Karpas-422 (cell line): ENCODE results near the gene HDAC1. TPM values are rescaled to one million over a fixed set of nuclear protein-coding genes. Genes with fewer than 3 reads are reported as not detected.

Experiments
- DNase-seq: peaks from one replicate; pipeline ENCODE4 v3.0.0-alpha.2; 2015
- H2AFZ ChIP-seq: fragments of 200-600 bp; sonication (generic); 2 replicates; pipeline ENCODE4 v1.6.1; 2014; ENCODE audit warnings: antibody characterized with exemption, low read length, mixed read lengths
- H3K27ac ChIP-seq: fragments of 200-600 bp; sonication (generic); 2 replicates; pipeline ENCODE4 v1.5.1; 2014; ENCODE audit warnings: mild to moderate bottlenecking, low read length, moderate library complexity
- H3K27me3 ChIP-seq: fragments of 200-600 bp; sonication (generic); 2 replicates; pipeline ENCODE4 v1.6.1; 2014; ENCODE audit warnings: low read length, mixed read lengths
- H3K36me3 ChIP-seq: fragments of 200-600 bp; sonication (generic); 2 replicates; pipeline ENCODE4 v1.6.1; 2014; ENCODE audit warnings: low read length, mixed read lengths; ENCODE audit not compliant: insufficient read depth
- H3K4me1 ChIP-seq: fragments of 200-600 bp; sonication (generic); 2 replicates; pipeline ENCODE4 v1.6.1; 2014; ENCODE audit warnings: mild to moderate bottlenecking, low read length, mixed read lengths
- H3K4me2 ChIP-seq: fragments of 200-600 bp; sonication (generic); 2 replicates; pipeline ENCODE4 v1.6.1; 2014; ENCODE audit warnings: low read length, low read depth, mild to moderate bottlenecking; ENCODE audit not compliant: poor library complexity, severe bottlenecking
- H3K4me3 ChIP-seq: fragments of 200-600 bp; sonication (generic); 2 replicates; pipeline ENCODE4 v1.5.1; 2014; ENCODE audit warnings: mild to moderate bottlenecking, antibody characterized with exemption, low read length, mixed read lengths
- H3K79me2 ChIP-seq: fragments of 200-600 bp; sonication (generic); 2 replicates; pipeline ENCODE4 v1.6.1; 2014; ENCODE audit warnings: mild to moderate bottlenecking, low read length, mixed read lengths
- H3K9ac ChIP-seq: fragments of 200-600 bp; sonication (generic); 2 replicates; pipeline ENCODE4 v1.6.0; 2014; ENCODE audit warnings: low read length
- H3K9me2 ChIP-seq: fragments of 200-600 bp; sonication (generic), shearing (Covaris generic); replicated peaks from 2 replicates; pipeline ENCODE4 v1.6.0; 2014; ENCODE audit warnings: mild to moderate bottlenecking, low read length, moderate library complexity; ENCODE audit not compliant: insufficient read depth
- H3K9me3 ChIP-seq: fragments of 300-700, 200-600 bp; sonication (generic); 2 replicates; pipeline ENCODE4 v1.6.1; 2014; ENCODE audit warnings: low read length, mixed read lengths
- H4K20me1 ChIP-seq: fragments of 200-600 bp; sonication (generic); 2 replicates; pipeline ENCODE4 v1.6.1; 2014; ENCODE audit warnings: mild to moderate bottlenecking, antibody characterized with exemption, low read length, low read depth; ENCODE audit not compliant: insufficient read depth
- total RNA-seq: library from RNA; depleted of rRNA; stranded (reverse); fragments of >200 nt; shearing (Covaris generic); gene quantifications from 2 replicates; pipeline ENCODE4 v1.2.3, GENCODE V29; 2014; ENCODE audit warnings: low replicate concordance

The HDAC1 gene
- total RNA-seq, 1 experiment from 2014 or later = 201 TPM

DNA sequence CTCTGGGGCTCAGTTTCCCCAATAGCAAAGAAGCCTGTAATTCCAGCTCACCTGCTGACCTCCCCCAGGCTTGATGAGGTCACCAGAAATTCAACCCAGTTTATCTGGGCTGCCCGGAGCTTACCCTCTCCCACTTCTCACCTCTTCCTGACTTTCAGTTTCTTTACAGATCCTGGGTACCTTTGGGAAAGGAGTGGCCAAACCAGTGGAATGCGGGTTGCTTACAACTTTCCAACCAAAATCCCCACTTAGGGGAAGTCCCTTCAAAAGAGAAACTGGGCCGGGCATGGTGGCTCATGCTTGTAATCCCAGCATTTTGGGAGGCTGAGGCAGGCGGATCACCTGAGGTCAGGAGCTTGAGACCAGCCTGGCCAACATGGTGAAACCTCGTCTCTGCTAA is 50.1 kb downstream of the HDAC1 start:
- H3K4me2 ChIP-seq = no peak overlapping the region
- no peak overlapping the region for H3K4me3 ChIP-seq
- no peak for DNase-seq
- no peaks in the 10 kb centered on the region for H3K27me3 ChIP-seq
- no peaks in the 10 kb centered on the region for H3K36me3 ChIP-seq
- H3K9me2 ChIP-seq = no peaks in the 10 kb centered on the region
- H4K20me1 ChIP-seq = no peaks in the 10 kb centered on the region
- H3K9me3 ChIP-seq = no peaks in the 10 kb centered on the region
- no peaks in the 10 kb centered on the region for H3K79me2 ChIP-seq
- peaks cover 29% of the 10 kb centered on the region for H3K4me1 ChIP-seq
- no peak overlapping the region for H3K27ac ChIP-seq
- no peak overlapping the region for H3K9ac ChIP-seq
- H2AFZ ChIP-seq = no peak overlapping the region

DNA sequence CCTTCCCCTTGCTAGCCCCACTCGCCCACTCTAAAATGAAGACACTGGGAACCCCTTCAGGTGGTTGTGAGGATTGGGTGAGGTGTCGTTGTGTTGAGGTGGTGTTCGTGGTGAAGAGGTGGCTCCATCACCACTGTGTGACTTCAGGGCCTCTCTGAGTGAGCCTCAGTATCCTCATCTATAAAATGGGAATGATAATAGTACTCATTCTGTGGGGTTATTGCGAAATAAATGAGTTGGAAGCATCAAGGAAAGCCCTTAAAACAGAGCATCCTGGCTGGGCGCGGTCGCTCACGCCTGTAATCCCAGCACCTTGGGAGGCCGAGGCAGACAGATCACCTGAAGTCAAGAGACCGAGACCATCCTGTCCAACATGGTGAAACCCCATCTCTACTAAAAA is 50.8 kb downstream of the HDAC1 start:
- no peak overlapping the region for H3K9ac ChIP-seq
- no peaks in the 10 kb centered on the region for H3K27me3 ChIP-seq
- no peaks in the 10 kb centered on the region for H3K36me3 ChIP-seq
- H3K79me2 ChIP-seq = no peaks in the 10 kb centered on the region
- H2AFZ ChIP-seq = no peak overlapping the region
- no peaks in the 10 kb centered on the region for H3K9me2 ChIP-seq
- no peaks in the 10 kb centered on the region for H4K20me1 ChIP-seq
- no peak overlapping the region for H3K27ac ChIP-seq
- no peak overlapping the region for H3K4me2 ChIP-seq
- H3K9me3 ChIP-seq = no peaks in the 10 kb centered on the region
- H3K4me1 ChIP-seq = peaks cover 22% of the 10 kb centered on the region
- no peak overlapping the region for H3K4me3 ChIP-seq
- no peak for DNase-seq

DNA sequence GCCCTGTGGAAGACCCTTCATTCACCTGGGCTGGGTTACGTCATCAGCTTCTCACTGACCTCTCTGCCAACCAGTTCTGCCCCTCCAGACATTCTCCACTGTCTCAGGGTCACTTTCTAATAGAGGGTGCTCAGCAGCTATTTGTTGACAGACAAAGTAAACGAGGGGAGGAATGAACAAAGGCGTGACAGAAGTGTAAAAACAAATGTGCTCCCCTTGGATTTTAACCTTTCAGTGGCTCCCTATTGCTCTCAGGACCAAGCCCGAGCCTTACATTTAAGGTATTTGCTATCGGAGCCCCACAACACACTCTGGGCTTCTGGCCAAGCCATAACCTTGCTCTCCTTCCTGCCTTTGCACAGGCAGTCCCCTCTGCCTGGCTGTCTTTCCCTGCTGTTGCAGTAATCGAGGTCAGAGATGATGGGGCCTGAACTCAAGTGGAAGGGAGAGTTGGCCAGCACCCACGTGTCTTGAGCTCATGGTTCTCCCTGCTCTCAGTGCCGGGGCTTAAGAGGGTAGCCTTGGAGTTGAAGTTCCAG is 53.5 kb downstream of the HDAC1 start:
- H3K9me3 ChIP-seq = no peaks in the 10 kb centered on the region
- H3K36me3 ChIP-seq = no peaks in the 10 kb centered on the region
- H3K79me2 ChIP-seq = no peaks in the 10 kb centered on the region
- no peak overlapping the region for H3K4me2 ChIP-seq
- no peak overlapping the region for H3K4me3 ChIP-seq
- no peaks in the 10 kb centered on the region for H3K4me1 ChIP-seq
- no peaks in the 10 kb centered on the region for H4K20me1 ChIP-seq
- H2AFZ ChIP-seq = no peak overlapping the region
- no peak for DNase-seq
- no peaks in the 10 kb centered on the region for H3K27me3 ChIP-seq
- no peak overlapping the region for H3K27ac ChIP-seq
- no peaks in the 10 kb centered on the region for H3K9me2 ChIP-seq
- no peak overlapping the region for H3K9ac ChIP-seq

DNA sequence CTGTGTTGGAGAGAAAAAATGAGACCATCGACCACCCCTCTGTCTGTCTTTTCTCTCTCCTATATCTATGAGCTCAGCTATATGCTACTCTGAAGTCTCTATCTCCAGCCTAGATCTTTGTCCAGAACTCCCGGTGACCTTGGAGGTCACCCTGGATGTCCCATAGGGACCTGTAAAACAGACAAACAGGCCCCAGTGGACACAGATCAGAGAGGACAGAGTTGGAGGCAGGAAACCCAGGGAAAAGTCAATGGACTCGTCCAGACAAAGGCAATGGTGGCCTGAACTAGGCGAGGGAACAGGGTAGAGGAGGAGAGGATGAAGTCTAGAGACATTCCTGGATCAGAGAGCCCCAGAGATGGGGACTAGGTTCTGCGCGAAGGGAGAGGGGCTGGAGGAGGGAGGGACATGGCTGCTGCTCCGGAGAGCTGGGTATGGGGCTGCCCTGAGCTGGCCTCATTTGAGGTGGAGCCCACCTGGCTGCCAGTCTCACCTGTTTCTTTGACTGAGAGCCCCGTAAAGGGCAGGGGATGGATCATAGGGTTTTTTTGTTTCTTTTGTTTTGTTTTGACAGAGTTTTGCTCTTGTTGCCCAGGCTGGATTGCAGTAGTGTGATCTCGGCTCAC is 54.8 kb downstream of the HDAC1 start:
- H3K79me2 ChIP-seq = no peaks in the 10 kb centered on the region
- H3K27ac ChIP-seq = no peak overlapping the region
- no peaks in the 10 kb centered on the region for H3K27me3 ChIP-seq
- no peaks in the 10 kb centered on the region for H3K9me3 ChIP-seq
- H3K4me2 ChIP-seq = no peak overlapping the region
- no peaks in the 10 kb centered on the region for H3K36me3 ChIP-seq
- no peak overlapping the region for H2AFZ ChIP-seq
- H3K4me1 ChIP-seq = peaks cover 6% of the 10 kb centered on the region
- no peaks in the 10 kb centered on the region for H4K20me1 ChIP-seq
- H3K9ac ChIP-seq = no peak overlapping the region
- no peak for DNase-seq
- H3K4me3 ChIP-seq = no peak overlapping the region
- H3K9me2 ChIP-seq = no peaks in the 10 kb centered on the region

DNA sequence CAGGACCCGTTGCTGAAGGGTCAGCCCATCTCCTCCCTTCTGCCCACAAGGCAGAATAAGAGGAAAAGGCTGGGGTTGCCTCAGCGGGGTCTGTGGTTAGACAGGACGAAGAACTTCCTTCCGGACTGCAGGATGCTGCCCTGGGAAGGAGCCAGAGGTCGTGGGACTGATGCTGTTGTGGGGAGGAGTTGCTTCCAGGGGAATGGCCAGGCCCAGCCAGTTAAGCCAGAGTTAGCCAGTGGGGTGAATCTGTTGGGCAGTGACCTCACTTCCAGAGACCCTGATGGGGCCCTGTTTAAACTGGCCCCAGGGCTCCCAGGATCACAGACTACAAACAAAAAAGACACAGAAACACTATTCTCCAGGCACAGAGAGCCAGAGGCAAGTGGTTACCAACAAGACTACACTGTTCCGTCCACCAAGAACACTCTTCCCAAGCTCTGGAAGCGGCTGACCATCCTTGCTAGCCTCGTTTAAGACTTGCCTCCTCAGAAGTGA is 57.4 kb downstream of the HDAC1 start:
- H3K9ac ChIP-seq = no peak overlapping the region
- H2AFZ ChIP-seq = no peak overlapping the region
- H3K27ac ChIP-seq = no peak overlapping the region
- no peaks in the 10 kb centered on the region for H3K79me2 ChIP-seq
- no peak overlapping the region for H3K4me2 ChIP-seq
- no peaks in the 10 kb centered on the region for H4K20me1 ChIP-seq
- H3K9me2 ChIP-seq = no peaks in the 10 kb centered on the region
- H3K4me3 ChIP-seq = no peak overlapping the region
- peaks cover 12% of the 10 kb centered on the region for H3K4me1 ChIP-seq
- no peak for DNase-seq
- H3K9me3 ChIP-seq = no peaks in the 10 kb centered on the region
- no peaks in the 10 kb centered on the region for H3K27me3 ChIP-seq
- H3K36me3 ChIP-seq = no peaks in the 10 kb centered on the region

GRCh38 chr1:32350785-32351398 is 59.0 kb downstream of the HDAC1 start:
- Histone ChIP-seq H3K36me3 (no peaks in the 10 kb centered on the region), H4K20me1 (no peaks in the 10 kb centered on the region), H3K4me1 (peaks cover 12% of the 10 kb centered on the region), H3K9me3 (no peaks in the 10 kb centered on the region), H3K9ac (peak overlapping the region; percentile 72), H3K4me3 (peak overlapping the region; percentile 77), H3K27me3 (no peaks in the 10 kb centered on the region), H3K79me2 (no peaks in the 10 kb centered on the region), H3K27ac (no peak overlapping the region), H2AFZ (peak overlapping the region; percentile 64; the same call in 1 of the 2 replicates), H3K9me2 (no peaks in the 10 kb centered on the region), H3K4me2 (peak overlapping the region; percentile 92)
- peak; percentile 92 for DNase-seq

DNA sequence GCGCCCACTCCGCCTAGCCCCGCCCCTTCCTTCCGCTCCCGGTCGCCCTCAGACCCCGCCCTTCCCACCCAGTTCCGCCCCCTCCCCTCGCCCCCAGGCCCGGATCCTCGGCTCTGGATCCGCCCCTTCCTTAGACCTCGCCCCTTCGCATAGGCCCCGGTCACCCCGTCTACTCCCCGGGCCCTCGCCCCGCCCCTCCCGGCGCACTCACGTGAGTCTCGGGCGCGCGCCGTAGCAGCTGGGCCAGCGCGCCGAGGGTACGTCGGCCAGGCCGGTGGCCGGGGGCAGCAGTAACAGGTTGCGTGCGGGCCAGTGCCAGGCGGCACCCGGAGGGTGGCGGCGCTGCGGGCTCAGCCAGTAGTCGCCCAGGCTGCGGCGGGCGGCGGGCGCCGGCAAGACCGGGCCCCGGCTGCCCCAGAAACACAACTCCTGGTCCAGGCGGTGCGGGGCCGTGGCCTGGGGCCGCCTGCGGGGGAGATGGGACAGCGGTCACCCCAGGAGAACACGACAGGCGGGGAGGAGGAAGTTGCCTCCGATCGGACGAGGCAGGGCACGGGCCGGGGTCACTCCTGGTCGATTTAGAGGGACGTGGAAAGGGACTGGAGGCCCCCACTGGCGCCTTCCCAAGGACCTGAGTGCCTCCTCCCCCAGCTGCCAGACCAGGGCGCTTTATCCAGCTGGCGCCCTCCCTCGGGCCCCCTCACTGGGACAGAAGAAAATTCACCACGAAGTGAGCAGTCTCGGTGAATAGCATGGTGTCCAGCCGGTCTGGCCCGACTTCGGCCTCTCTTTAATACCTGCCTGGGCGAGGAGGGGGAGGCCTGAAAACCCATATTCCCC is 59.7 kb downstream of the HDAC1 start:
- DNase-seq = peak; percentile 98
- Histone ChIP-seq H3K9me3 (no peaks in the 10 kb centered on the region), H3K36me3 (no peaks in the 10 kb centered on the region), H3K79me2 (no peaks in the 10 kb centered on the region), H3K4me1 (peaks cover 12% of the 10 kb centered on the region), H3K27me3 (no peaks in the 10 kb centered on the region), H3K27ac (no peak overlapping the region), H3K9ac (peak overlapping the region; percentile 82), H4K20me1 (no peaks in the 10 kb centered on the region), H2AFZ (peak overlapping the region; percentile 89; the same call in 1 of the 2 replicates), H3K4me2 (peak overlapping the region; percentile 92), H3K4me3 (peak overlapping the region; percentile 77), H3K9me2 (no peaks in the 10 kb centered on the region)

- no peak overlapping the region for H2AFZ ChIP-seq
- no peaks in the 10 kb centered on the region for H3K27me3 ChIP-seq
- H3K4me2 ChIP-seq = peak overlapping the region; percentile 92
- no peaks in the 10 kb centered on the region for H3K36me3 ChIP-seq
- no peaks in the 10 kb centered on the region for H3K9me3 ChIP-seq
- no peaks in the 10 kb centered on the region for H3K9me2 ChIP-seq
- H3K4me3 ChIP-seq = peak overlapping the region; percentile 77; the same call in 1 of the 2 replicates
- H3K9ac ChIP-seq = peak overlapping the region; percentile 82
- H3K79me2 ChIP-seq = no peaks in the 10 kb centered on the region
- no peak for DNase-seq
- H4K20me1 ChIP-seq = no peaks in the 10 kb centered on the region
- no peak overlapping the region for H3K27ac ChIP-seq
- H3K4me1 ChIP-seq = peaks cover 12% of the 10 kb centered on the region
Measured at GRCh38 chr1:32352239-32352745, 60.4 kb downstream of the HDAC1 start.
